Adrenal gland (tissue), 12 donors: ENCODE measurements around the gene PPM1B. TPM values are rescaled to one million over a fixed set of nuclear protein-coding genes. Genes with fewer than 3 reads are reported as not detected.

ENCODE experiments used
- DNase-seq, 7 donors: peaks; one replicate each; pipeline ENCODE4 v3.0.0-alpha.2; 2019 to 2020
- H3K27ac ChIP-seq, 5 donors: fragments of 200-600 bp; sonication (generic) in 4 of 5; 1 replicate in 3 of 5; 2 replicates in 2 of 5; pipeline versions ENCODE4 v1.5.1 to v1.8.0; 2016 to 2020; ENCODE audit warnings: mild to moderate bottlenecking in 1 of 5
- H3K27me3 ChIP-seq: fragments of 200-600 bp; 2 replicates; pipeline ENCODE4 v1.8.0; 2021
- H3K36me3 ChIP-seq, 2 donors: fragments of 200-600 bp; replicated peaks in 1 of 2; 1 replicate in 1 of 2; 2 replicates in 1 of 2; pipeline versions ENCODE4 v1.5.1 to v1.8.0; 2018 to 2022
- H3K4me1 ChIP-seq, 2 donors: fragments of 200-600 bp; replicated peaks in 1 of 2; 1 replicate in 1 of 2; 2 replicates in 1 of 2; pipeline versions ENCODE4 v1.5.1 to v1.8.0; 2018 to 2021
- H3K4me3 ChIP-seq, 4 donors: fragments of 200-600 bp; sonication (generic) in 3 of 4; one replicate each; pipeline ENCODE4 v1.5.1; 2016 to 2018
- H3K9me3 ChIP-seq, 3 donors: fragments of 200-600 bp; sonication (generic) in 1 of 3; replicated peaks in 1 of 3; 1 replicate in 2 of 3; 2 replicates in 1 of 3; pipeline versions ENCODE4 v1.5.1 to v1.8.0; 2016 to 2021
- POLR2A ChIP-seq, 2 donors: fragments of 450-650 bp; IDR thresholded peaks; one replicate each; pipeline ENCODE4 v1.6.1; 2017; ENCODE audit warnings: antibody characterized with exemption in 2 of 2, mild to moderate bottlenecking in 2 of 2, moderate library complexity in 1 of 2
- WGBS, 4 donors: extraction: QIAGEN DNeasy Blood & Tissue Kit in 2 of 4; methylation state at CpG; one replicate each; pipeline versions ENCODE4 v1.1.5 to v1.1.7; 2013 to 2017; 5-methylcytosine and 5-hydroxymethylcytosine counted together
- intact Hi-C, 2 donors: fragments of 100-400 bp; cut with DNase I; formaldehyde crosslinking; loops; one replicate each; pipeline versions ENCODE4 v1.14.1 to v1.15.0; 2022 to 2023
- polyA plus RNA-seq, 3 donors: library from polyadenylated mRNA; stranded (reverse); fragments of 200-250 nt in 2 of 3; fragments of 350-450 nt in 1 of 3; fragmentation: Illumina TruSeq in 1 of 3; extraction: RNeasy Lipid Tissue Mini Kit (QIAGEN cat#74804) in 1 of 3; gene quantifications; one replicate each; pipeline ENCODE4 v1.2.3, GENCODE V29; 2013 to 2014
- total RNA-seq, 9 donors: library from RNA; depleted of rRNA in 4 of 9; stranded (reverse); fragments of >200 nt in 4 of 9; fragments of 120-200 nt in 1 of 9; fragmentation: NEBNext Ultra II Directional in 1 of 9; extraction: Animal tissue kit (Norgen Biotek cat#: 25700) in 1 of 9; gene quantifications; one replicate each; pipeline versions ENCODE4 v1.1.0 to v1.2.4, GENCODE V29; 2013 to 2023
- TF ChIP-seq, protein P1 (sequence below), 6 experiments: fragments of 450-650 bp in 4 of 6; fragments of 200-600 bp in 2 of 6; sonication (generic) in 1 of 6; IDR thresholded peaks; 1 replicate in 5 of 6; 2 replicates in 1 of 6; pipeline versions ENCODE4 v1.5.1 to v1.8.0; 2016 to 2021; ENCODE audit warnings: antibody characterized with exemption in 6 of 6, mild to moderate bottlenecking in 2 of 6, moderate library complexity in 1 of 6
- donor health status: healthy with polysubstance abuse.
- donor health status: Bipolar disorder and iron deficiency.
- donor health status: DM: yes; HTN: yes; CAD: no.
- donor health status: DM: no; HTN: no; CAD: no.
- donor health status: DM: no; HTN: no; CAD: no.
- donor health status: DM: yes; HTN: yes; CAD: no.

Gene PPM1B
- total and polyA plus RNA-seq, 12 donors: 12.2 to 44.9 (median 32.6) TPM

DNA sequence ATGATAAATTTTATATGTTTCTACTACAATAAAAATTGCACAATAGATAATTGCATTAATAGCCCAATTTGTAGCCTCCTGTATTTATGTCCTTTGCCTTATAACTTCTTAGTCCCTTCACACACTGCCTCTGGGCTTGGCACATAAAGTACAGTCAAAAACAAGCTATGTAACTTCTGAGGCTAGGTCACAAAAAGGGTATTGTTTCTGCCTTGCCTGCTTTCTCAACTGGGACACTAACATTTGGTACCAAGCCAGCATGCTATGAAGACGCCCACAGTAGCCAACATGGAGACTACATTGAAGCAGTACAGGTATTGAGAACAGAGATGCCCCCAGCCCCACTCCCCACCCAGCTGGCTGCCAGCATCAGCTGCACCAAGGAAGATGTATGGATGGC is 101.2 kb downstream of the PPM1B start:
- WGBS, 4 donors: 55 to 74% (median 67%) methylated on average over 1 of the region's 1 CpG
- Histone ChIP-seq H3K9me3 (no peaks in the 10 kb centered on the region), H3K27ac (no peak overlapping the region), H3K4me1 (peaks cover 0 to 6% of the 10 kb centered on the region in 2 donors), H3K27me3 (no peaks in the 10 kb centered on the region), H3K36me3 (no peaks in the 10 kb centered on the region), H3K4me3 (no peak overlapping the region)
- DNase-seq: no peak
- intact Hi-C loops: no loop called here
- no peak for TF ChIP-seq POLR2A (IDR thresholded peaks at IDR 0.05)
- TF ChIP-seq, protein P1, sequence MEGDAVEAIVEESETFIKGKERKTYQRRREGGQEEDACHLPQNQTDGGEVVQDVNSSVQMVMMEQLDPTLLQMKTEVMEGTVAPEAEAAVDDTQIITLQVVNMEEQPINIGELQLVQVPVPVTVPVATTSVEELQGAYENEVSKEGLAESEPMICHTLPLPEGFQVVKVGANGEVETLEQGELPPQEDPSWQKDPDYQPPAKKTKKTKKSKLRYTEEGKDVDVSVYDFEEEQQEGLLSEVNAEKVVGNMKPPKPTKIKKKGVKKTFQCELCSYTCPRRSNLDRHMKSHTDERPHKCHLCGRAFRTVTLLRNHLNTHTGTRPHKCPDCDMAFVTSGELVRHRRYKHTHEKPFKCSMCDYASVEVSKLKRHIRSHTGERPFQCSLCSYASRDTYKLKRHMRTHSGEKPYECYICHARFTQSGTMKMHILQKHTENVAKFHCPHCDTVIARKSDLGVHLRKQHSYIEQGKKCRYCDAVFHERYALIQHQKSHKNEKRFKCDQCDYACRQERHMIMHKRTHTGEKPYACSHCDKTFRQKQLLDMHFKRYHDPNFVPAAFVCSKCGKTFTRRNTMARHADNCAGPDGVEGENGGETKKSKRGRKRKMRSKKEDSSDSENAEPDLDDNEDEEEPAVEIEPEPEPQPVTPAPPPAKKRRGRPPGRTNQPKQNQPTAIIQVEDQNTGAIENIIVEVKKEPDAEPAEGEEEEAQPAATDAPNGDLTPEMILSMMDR (IDR thresholded peaks at IDR 0.05): no peak

DNA sequence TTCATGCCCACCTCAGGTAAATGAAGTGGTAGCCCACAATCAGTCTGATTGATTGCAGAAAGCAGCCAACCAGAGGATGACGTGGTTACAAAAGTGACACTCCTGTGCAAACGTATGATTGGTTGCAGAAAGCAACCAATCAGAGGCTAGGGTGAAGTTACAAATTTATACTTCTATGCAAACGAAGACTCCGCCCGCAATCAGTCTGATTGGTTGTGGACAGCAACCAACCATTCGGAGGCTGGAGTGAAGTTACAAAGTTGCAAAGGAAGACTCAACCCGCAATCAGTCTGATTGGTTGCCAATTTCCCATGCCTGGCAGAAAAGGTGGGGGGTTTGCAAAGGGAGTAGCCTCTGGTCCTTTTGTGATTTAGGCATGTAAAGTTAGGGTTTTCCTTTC is 102.6 kb downstream of the PPM1B start:
- intact Hi-C loops: no loop called here
- no peaks in the 10 kb centered on the region for H3K4me1 ChIP-seq

DNA sequence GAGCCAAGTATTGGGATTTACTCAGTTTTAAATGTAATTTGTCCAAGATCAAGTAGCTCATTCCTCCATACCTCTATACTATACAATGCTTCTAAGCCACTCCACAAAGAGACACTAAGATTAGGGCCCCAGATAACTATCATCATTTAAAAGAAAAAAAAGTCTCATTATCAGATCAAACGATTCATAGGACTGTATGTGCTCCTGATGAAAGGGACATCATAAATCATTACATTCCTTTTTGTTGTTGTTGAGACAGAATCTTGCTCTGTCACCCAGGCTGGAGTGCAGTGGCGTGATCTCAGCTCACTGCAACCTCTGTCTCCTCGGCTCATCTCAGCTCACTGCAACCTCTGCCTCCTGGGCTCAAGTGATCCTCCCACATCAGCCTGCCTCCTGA is 104.4 kb downstream of the PPM1B start:
- TF ChIP-seq POLR2A (IDR thresholded peaks at IDR 0.05): no peak
- TF ChIP-seq, protein P1 (IDR thresholded peaks at IDR 0.05): no peak
- no peak overlapping the region for H3K27ac ChIP-seq
- no peak overlapping the region for H3K4me3 ChIP-seq
- H3K4me1 ChIP-seq: no peaks in the 10 kb centered on the region
- no peaks in the 10 kb centered on the region for H3K27me3 ChIP-seq
- WGBS, 4 donors: 27 to 37% (median 33%) methylated on average over 3 of the region's 3 CpGs
- intact Hi-C loops: no loop called here
- DNase-seq: no peak
- H3K9me3 ChIP-seq: no peaks in the 10 kb centered on the region
- no peaks in the 10 kb centered on the region for H3K36me3 ChIP-seq

More for the DNA sequence above, 102.6 kb downstream of the PPM1B start:
- no peak overlapping the region for H3K27ac ChIP-seq
- WGBS, 4 donors: 87 to 97% (median 94%) methylated on average over 7 of the region's 7 CpGs
- DNase-seq: no peak
- H3K36me3 ChIP-seq: no peaks in the 10 kb centered on the region
- H3K9me3 ChIP-seq: no peaks in the 10 kb centered on the region
- H3K27me3 ChIP-seq: no peaks in the 10 kb centered on the region
- TF ChIP-seq POLR2A (IDR thresholded peaks at IDR 0.05): no peak
- TF ChIP-seq, protein P1 (IDR thresholded peaks at IDR 0.05): no peak
- H3K4me3 ChIP-seq: no peak overlapping the region

DNA sequence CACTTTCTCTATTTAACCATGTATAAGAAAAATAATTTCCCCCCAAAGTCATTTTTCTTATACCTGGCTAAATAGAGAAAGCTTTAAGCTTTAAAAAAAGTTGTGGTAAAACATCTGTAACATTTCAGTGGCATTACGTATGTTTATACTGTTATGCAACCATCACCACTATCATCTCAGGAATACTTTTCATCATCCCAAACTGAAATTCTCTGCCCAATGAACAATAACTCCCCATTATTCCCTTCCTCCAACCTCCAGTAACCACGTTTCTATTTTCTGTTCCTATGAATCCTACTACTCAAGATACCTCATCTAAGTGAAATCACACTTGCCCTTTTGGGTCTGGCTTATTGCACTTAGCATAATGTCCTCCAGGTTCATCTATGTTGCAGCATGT is 104.9 kb downstream of the PPM1B start:
- H3K9me3 ChIP-seq: no peaks in the 10 kb centered on the region
- H3K36me3 ChIP-seq: no peaks in the 10 kb centered on the region
- TF ChIP-seq POLR2A (IDR thresholded peaks at IDR 0.05): no peak
- intact Hi-C loops: no loop called here
- no peaks in the 10 kb centered on the region for H3K4me1 ChIP-seq
- H3K4me3 ChIP-seq: no peak overlapping the region
- DNase-seq: no peak
- no peaks in the 10 kb centered on the region for H3K27me3 ChIP-seq
- no peak overlapping the region for H3K27ac ChIP-seq
- 72 to 77% (median 73%) methylated on average over 2 of the region's 2 CpGs for WGBS, 4 donors

DNA sequence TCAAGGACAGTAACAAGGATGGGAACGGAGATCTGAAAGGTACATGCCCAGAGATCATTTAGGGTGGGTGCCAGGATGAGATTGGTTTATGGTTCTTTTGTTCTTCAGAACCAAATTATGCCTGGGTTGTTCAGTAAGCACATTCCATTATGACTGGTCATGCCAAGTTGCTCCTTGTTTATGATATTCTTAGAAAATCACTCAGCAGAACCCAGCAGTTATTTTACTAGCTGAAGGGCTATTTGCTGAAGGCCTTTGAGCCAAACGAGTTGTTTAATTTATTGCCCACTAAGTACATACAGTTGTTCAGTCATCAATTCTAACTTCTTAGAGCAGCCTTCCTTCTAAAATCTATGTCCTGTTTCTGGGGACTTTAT is 107.2 kb downstream of the PPM1B start:
- no peak for DNase-seq
- no peak for TF ChIP-seq POLR2A (IDR thresholded peaks at IDR 0.05)
- TF ChIP-seq, protein P1 (IDR thresholded peaks at IDR 0.05): no peak
- Histone ChIP-seq H3K9me3 (no peaks in the 10 kb centered on the region), H3K4me3 (no peak overlapping the region), H3K27me3 (no peaks in the 10 kb centered on the region), H3K27ac (no peak overlapping the region), H3K4me1 (no peaks in the 10 kb centered on the region), H3K36me3 (no peaks in the 10 kb centered on the region)
- intact Hi-C loops: no loop called here
- 41 to 53% (median 43%) methylated on average over 2 of the region's 2 CpGs for WGBS, 4 donors
